Measurements from ENCODE around the gene SRRM4. TPM values are rescaled to one million over a fixed set of nuclear protein-coding genes. Genes with fewer than 3 reads are reported as not detected.

Gene SRRM4
- total RNA-seq, 4 donors from 2014 or later, result 0.10 to 0.27 TPM; not detected in 2

DNA sequence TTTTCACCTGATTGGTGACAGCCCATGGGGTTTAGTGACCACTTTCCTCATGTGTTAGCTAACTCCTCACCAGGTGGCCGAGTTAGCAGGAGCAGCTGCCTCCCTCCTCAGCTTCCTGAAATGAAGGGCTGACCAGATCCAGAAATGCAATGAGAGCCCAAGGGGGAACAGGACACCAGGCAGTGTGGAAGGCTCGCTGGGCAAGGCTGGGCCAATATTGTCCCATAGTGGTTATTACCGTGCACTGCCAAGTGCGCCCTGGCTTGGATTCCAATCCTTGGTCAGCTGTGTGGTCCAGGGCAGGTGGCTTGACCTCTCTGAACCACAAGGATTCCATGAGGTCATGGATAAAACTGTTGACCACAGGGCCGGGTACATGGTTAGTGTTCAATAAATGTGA is 193.7 kb downstream of the SRRM4 start:
- H3K9me3 ChIP-seq, result no peaks in the 10 kb centered on the region
- no peak overlapping the region for H3K27ac ChIP-seq
- H3K4me1 ChIP-seq, result peaks cover 16 to 19% of the 10 kb centered on the region in 2 donors
- no peaks in the 10 kb centered on the region for H3K36me3 ChIP-seq
- intact Hi-C loops (cut with DNase I), result no loop called here
- TF ChIP-seq, protein P1, sequence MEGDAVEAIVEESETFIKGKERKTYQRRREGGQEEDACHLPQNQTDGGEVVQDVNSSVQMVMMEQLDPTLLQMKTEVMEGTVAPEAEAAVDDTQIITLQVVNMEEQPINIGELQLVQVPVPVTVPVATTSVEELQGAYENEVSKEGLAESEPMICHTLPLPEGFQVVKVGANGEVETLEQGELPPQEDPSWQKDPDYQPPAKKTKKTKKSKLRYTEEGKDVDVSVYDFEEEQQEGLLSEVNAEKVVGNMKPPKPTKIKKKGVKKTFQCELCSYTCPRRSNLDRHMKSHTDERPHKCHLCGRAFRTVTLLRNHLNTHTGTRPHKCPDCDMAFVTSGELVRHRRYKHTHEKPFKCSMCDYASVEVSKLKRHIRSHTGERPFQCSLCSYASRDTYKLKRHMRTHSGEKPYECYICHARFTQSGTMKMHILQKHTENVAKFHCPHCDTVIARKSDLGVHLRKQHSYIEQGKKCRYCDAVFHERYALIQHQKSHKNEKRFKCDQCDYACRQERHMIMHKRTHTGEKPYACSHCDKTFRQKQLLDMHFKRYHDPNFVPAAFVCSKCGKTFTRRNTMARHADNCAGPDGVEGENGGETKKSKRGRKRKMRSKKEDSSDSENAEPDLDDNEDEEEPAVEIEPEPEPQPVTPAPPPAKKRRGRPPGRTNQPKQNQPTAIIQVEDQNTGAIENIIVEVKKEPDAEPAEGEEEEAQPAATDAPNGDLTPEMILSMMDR (IDR thresholded peaks at IDR 0.05), result no peak
- TF ChIP-seq POLR2A (IDR thresholded peaks at IDR 0.05), result no peak
- no peak for DNase-seq
- 82 to 90% methylated on average over 3 to 5 of the region's 5 CpGs for WGBS, 2 donors
- H3K27me3 ChIP-seq, result no peaks in the 10 kb centered on the region
- no peak overlapping the region for H3K4me3 ChIP-seq (replicated peaks in 1 of 3)

DNA sequence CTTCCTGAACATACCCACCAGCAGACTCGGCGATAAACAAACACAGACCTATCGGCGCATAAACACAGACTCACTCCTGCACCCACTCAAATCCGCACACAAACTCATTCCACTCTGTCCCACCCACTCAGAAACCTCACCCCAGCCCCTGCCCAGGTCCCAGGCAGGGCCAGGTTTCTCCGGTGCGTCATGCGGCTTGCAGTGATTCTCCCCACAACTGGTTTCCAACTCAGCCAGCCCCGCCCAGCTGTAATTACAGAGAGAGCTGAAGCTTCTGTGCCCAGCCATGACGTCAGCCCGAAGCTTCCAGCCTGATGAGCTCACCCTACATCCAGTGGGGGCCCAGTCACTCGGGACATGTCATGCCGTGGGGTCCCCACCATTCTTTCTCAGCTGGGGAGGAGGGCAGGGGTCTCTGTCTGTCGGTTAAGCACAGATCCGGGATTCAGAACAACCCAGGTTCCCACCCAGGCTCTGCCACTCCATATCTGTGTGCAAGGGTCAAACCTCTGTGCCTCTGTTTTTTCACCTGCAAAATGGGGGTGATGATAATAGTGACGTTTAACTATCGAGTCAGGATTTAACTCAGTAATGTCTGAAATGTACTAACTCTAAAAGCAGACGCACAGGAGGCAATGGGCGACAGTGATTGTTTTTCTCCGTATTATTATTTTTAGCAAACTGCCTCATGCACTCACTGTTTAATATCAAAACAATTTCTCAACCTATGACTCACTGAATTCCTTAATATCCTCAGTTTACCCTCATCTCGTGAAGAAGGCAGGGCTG is 195.1 kb downstream of the SRRM4 start:
- whole genome bisulfite sequencing, 2 donors, result 41% methylated on average over 18 to 21 of the region's 21 CpGs
- peak; percentile 86 to 90 for DNase-seq
- TF ChIP-seq, protein P1 (IDR thresholded peaks at IDR 0.05), result no peak
- TF ChIP-seq POLR2A (IDR thresholded peaks at IDR 0.05), result peak in 1 of 2 donors; percentile 72
- Histone ChIP-seq H3K4me3 (replicated peaks in 1 of 3) (no peak overlapping the region), H3K27me3 (no peaks in the 10 kb centered on the region), H3K4me1 (peaks cover 28 to 29% of the 10 kb centered on the region in 2 donors), H3K27ac (peak overlapping the region; percentile 4 to 94 (median 79)), H3K36me3 (no peaks in the 10 kb centered on the region), H3K9me3 (no peaks in the 10 kb centered on the region)
- intact Hi-C loops (cut with DNase I), result no loop called here

DNA sequence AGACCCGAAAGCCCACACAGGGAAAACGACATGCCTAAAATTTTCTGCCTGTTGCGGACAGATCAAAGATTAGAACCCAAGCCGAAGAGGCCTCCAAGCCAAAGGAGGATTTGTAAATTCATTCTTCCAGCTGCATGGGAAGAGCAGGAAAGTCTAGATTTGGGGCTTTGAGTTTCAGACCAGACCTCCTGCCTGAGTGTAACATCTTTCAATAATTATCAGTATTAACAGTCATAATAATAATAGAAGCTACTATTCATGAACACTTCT is 195.7 kb downstream of the SRRM4 start:
- Histone ChIP-seq H3K4me1 (peaks cover 32 to 33% of the 10 kb centered on the region in 2 donors), H3K27ac (peak overlapping the region in 2 of 3 donors; percentile 79 to 94), H3K36me3 (no peaks in the 10 kb centered on the region), H3K4me3 (replicated peaks in 1 of 3) (no peak overlapping the region), H3K27me3 (no peaks in the 10 kb centered on the region), H3K9me3 (no peaks in the 10 kb centered on the region)
- intact Hi-C loops (cut with DNase I), result no loop called here
- TF ChIP-seq, protein P1 (IDR thresholded peaks at IDR 0.05), result no peak
- no peak for TF ChIP-seq POLR2A (IDR thresholded peaks at IDR 0.05)
- DNase-seq, result no peak
- 92 to 93% methylated on average over 4 of the region's 4 CpGs for WGBS, 2 donors

DNA sequence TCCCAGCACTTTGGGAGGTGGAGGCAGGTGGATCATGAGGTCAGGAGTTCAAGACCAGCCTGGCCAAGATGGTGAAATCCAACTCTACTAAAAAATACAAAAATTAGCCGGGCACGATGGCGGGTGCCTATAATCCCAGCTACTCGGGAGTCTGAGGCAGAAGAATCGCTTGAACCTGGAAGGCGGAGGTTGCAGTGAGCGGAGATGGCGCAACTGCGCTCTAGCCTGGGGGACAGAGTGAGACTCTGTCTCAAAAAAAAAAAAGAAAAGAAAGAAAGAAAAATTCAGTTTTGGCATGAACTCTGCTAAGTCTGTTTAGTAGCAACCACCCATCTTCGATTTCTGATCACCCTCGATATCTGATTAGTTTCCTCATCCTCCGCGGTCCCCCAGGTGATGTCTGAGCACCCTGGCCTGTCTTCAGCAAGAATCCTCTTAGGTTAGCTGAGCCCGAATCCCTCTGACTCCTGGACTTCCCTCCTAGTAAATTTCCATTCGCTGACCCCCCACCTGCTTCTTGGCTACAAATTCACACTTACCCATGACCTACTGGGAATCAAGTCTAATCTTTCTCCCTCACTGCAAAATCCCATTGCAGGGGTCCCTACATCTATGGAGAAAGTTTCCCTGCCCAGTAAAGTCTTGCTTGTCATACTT is 196.5 kb downstream of the SRRM4 start:
- H3K27me3 ChIP-seq, result no peaks in the 10 kb centered on the region
- TF ChIP-seq, protein P1 (IDR thresholded peaks at IDR 0.05), result no peak
- no peak for TF ChIP-seq POLR2A (IDR thresholded peaks at IDR 0.05)
- no peaks in the 10 kb centered on the region for H3K36me3 ChIP-seq
- no peak for DNase-seq
- no peak overlapping the region for H3K4me3 ChIP-seq (replicated peaks in 1 of 3)
- no peaks in the 10 kb centered on the region for H3K9me3 ChIP-seq
- peak overlapping the region; percentile 43 to 99 (median 94) for H3K27ac ChIP-seq
- peaks cover 40 to 41% of the 10 kb centered on the region in 2 donors for H3K4me1 ChIP-seq
- WGBS, 2 donors, result 94% methylated on average over 15 of the region's 15 CpGs
- intact Hi-C loops (cut with DNase I), result no loop called here

All from thyroid gland (tissue), 4 donors.